Gastrocnemius medialis (tissue), 4 donors: ENCODE data around the gene CPPED1. TPM values are rescaled to one million over a fixed set of nuclear protein-coding genes. Genes with fewer than 3 reads are reported as not detected.

ENCODE experiments used
- ATAC-seq, 2 donors: fragments of 150-250 bp; one replicate each; pipeline ENCODE4 v1.9.1; 2016
- DNase-seq, 2 donors: peaks; one replicate each; pipeline ENCODE4 v3.0.0-alpha.2; 2019
- H3K27ac ChIP-seq, 4 donors: fragments of 200-600 bp; sonication (generic); 1 replicate in 1 of 4; 2 replicates in 3 of 4; pipeline ENCODE4 v1.5.1; 2016 to 2018; ENCODE audit warnings: mild to moderate bottlenecking in 2 of 4, moderate library complexity in 1 of 4
- H3K27me3 ChIP-seq, 3 donors: fragments of 200-600 bp; sonication (generic) in 2 of 3; 1 replicate in 1 of 3; 2 replicates in 2 of 3; pipeline versions ENCODE4 v1.5.1 to v1.6.0; 2016 to 2019; ENCODE audit warnings: mild to moderate bottlenecking in 1 of 3, moderate library complexity in 1 of 3
- H3K36me3 ChIP-seq, 2 donors: fragments of 200-600 bp; sonication (generic) in 1 of 2; one replicate each; pipeline ENCODE4 v1.5.1; 2017 to 2018
- H3K4me1 ChIP-seq, 2 donors: fragments of 200-600 bp; sonication (generic) in 1 of 2; one replicate each; pipeline ENCODE4 v1.5.1; 2016 to 2017; ENCODE audit warnings: mild to moderate bottlenecking in 2 of 2
- H3K4me3 ChIP-seq, 4 donors: fragments of 200-600 bp; sonication (generic) in 3 of 4; 1 replicate in 1 of 4; 2 replicates in 3 of 4; pipeline ENCODE4 v1.5.1; 2016 to 2019; ENCODE audit warnings: mild to moderate bottlenecking in 2 of 4
- H3K9me3 ChIP-seq, 3 donors: fragments of 200-600 bp; sonication (generic) in 2 of 3; 1 replicate in 1 of 3; 2 replicates in 2 of 3; pipeline ENCODE4 v1.5.1; 2016 to 2019
- CTCF ChIP-seq, 5 experiments: fragments of 450-650 bp in 3 of 5; fragments of 200-600 bp in 2 of 5; sonication (generic) in 2 of 5; IDR thresholded peaks in 4 of 5; conservative IDR thresholded peaks in 1 of 5; 1 replicate in 4 of 5; 2 replicates in 1 of 5; pipeline ENCODE4 v1.5.1; 2016 to 2019; ENCODE audit warnings: antibody characterized with exemption in 5 of 5, mild to moderate bottlenecking in 3 of 5, moderate library complexity in 3 of 5
- POLR2A ChIP-seq, 2 donors: fragments of 450-650 bp; IDR thresholded peaks; one replicate each; pipeline ENCODE4 v1.6.1; 2017; ENCODE audit warnings: antibody characterized with exemption in 2 of 2, mild to moderate bottlenecking in 2 of 2, moderate library complexity in 2 of 2
- in situ Hi-C, 4 donors: fragments of 200-750 bp; cut with MboI; loops; one replicate each; pipeline versions ENCODE4 v1.15.0 to v1.8.0; 2017; ENCODE audit warnings: low sequenced_read_pairs in 4 of 4
- intact Hi-C: fragments of 100-400 bp; cut with DNase I; formaldehyde crosslinking; loops from one replicate; pipeline ENCODE4 v1.15.1; 2023; ENCODE audit warnings: low total_unique reads
- total RNA-seq, 4 donors: library from RNA; depleted of rRNA; stranded (reverse); fragments of >200 nt; gene quantifications; one replicate each; pipeline versions ENCODE4 v1.1.0 to v1.2.3, GENCODE V29; 2016

CPPED1 gene
- total RNA-seq, 4 donors from 2014 or later: 2.8 to 8.7 (median 6.6) TPM

GRCh38 chr16:12837756-12838155 lies 34.1 kb upstream of the CPPED1 start:
- peaks cover 0 to 2% (median 0%) of the 10 kb centered on the region in 3 donors for H3K27me3 ChIP-seq
- intact Hi-C loops (no loop called here), in situ Hi-C loops (no loop called here)
- no peaks in the 10 kb centered on the region for H3K4me1 ChIP-seq
- peaks cover 0 to 3% (median 0%) of the 10 kb centered on the region in 3 donors for H3K9me3 ChIP-seq
- no peaks in the 10 kb centered on the region for H3K36me3 ChIP-seq
- no peak overlapping the region for H3K27ac ChIP-seq
- ATAC-seq (no peak), DNase-seq (no peak)
- no peak for TF ChIP-seq POLR2A (IDR thresholded peaks at IDR 0.05)
- H3K4me3 ChIP-seq: no peak overlapping the region

GRCh38 chr16:12837291-12837690 lies 33.6 kb upstream of the CPPED1 start:
- peaks cover 0 to 3% (median 0%) of the 10 kb centered on the region in 3 donors for H3K9me3 ChIP-seq
- ATAC-seq (no peak), DNase-seq (no peak)
- TF ChIP-seq POLR2A (IDR thresholded peaks at IDR 0.05) (no peak), CTCF (IDR thresholded peaks at IDR 0.05 in 4 of 5, conservative IDR thresholded peaks at IDR 0.05 in 1 of 5) (no peak)
- no peaks in the 10 kb centered on the region for H3K36me3 ChIP-seq
- peaks cover 0 to 2% (median 0%) of the 10 kb centered on the region in 3 donors for H3K27me3 ChIP-seq
- no peaks in the 10 kb centered on the region for H3K4me1 ChIP-seq
- H3K27ac ChIP-seq: no peak overlapping the region
- no peak overlapping the region for H3K4me3 ChIP-seq
- in situ Hi-C loops: no loop called here
- intact Hi-C loops: no loop called here

GRCh38 chr16:12833926-12834325 lies 30.2 kb upstream of the CPPED1 start:
- Histone ChIP-seq H3K27ac (no peak overlapping the region), H3K4me1 (no peaks in the 10 kb centered on the region), H3K9me3 (peaks cover 0 to 3% (median 0%) of the 10 kb centered on the region in 3 donors), H3K27me3 (peaks cover 0 to 3% (median 2%) of the 10 kb centered on the region in 3 donors), H3K4me3 (no peak overlapping the region), H3K36me3 (no peaks in the 10 kb centered on the region)
- intact Hi-C loops: no loop called here
- no peak for ATAC-seq
- TF ChIP-seq CTCF (IDR thresholded peaks at IDR 0.05 in 4 of 5, conservative IDR thresholded peaks at IDR 0.05 in 1 of 5) (no peak), POLR2A (IDR thresholded peaks at IDR 0.05) (no peak)
- DNase-seq: no peak
- in situ Hi-C loops: no loop called here

GRCh38 chr16:12829096-12829888 lies 25.6 kb upstream of the CPPED1 start:
- no peaks in the 10 kb centered on the region for H3K4me1 ChIP-seq
- intact Hi-C loops: no loop called here
- TF ChIP-seq POLR2A (IDR thresholded peaks at IDR 0.05) (no peak), CTCF (IDR thresholded peaks at IDR 0.05 in 4 of 5, conservative IDR thresholded peaks at IDR 0.05 in 1 of 5) (no peak)
- ATAC-seq (no peak), DNase-seq (no peak)
- no peak overlapping the region for H3K4me3 ChIP-seq
- H3K27me3 ChIP-seq: peaks cover 0 to 3% (median 0%) of the 10 kb centered on the region in 3 donors
- H3K9me3 ChIP-seq: no peaks in the 10 kb centered on the region
- in situ Hi-C loops: no loop called here
- no peaks in the 10 kb centered on the region for H3K36me3 ChIP-seq
- H3K27ac ChIP-seq: no peak overlapping the region

- Histone ChIP-seq H3K9me3 (no peaks in the 10 kb centered on the region), H3K36me3 (no peaks in the 10 kb centered on the region), H3K4me3 (no peak overlapping the region), H3K27me3 (peaks cover 0 to 3% (median 0%) of the 10 kb centered on the region in 3 donors), H3K4me1 (no peaks in the 10 kb centered on the region), H3K27ac (no peak overlapping the region)
- no peak for ATAC-seq
- intact Hi-C loops: no loop called here
- no peak for DNase-seq
- TF ChIP-seq CTCF (IDR thresholded peaks at IDR 0.05 in 4 of 5, conservative IDR thresholded peaks at IDR 0.05 in 1 of 5): no peak
- no peak for TF ChIP-seq POLR2A (IDR thresholded peaks at IDR 0.05)
- in situ Hi-C loops: no loop called here
Measured at GRCh38 chr16:12828206-12828605, 24.5 kb upstream of the CPPED1 start.
